Right renal cortex interstitium (tissue), 3 donors: ENCODE measurements around the gene DOK7. TPM values are rescaled to one million over a fixed set of nuclear protein-coding genes. Genes with fewer than 3 reads are reported as not detected.
"Not testable (repeated sequence)": the region's sequence is repeated elsewhere in the genome, so short reads cannot be mapped to it uniquely, and the experiment has no call there.

Experiments used
- DNase-seq, 3 donors: peaks; one replicate each; pipeline ENCODE4 v3.0.0-alpha.2; 2013; ENCODE audit warnings: low read depth in 3 of 3, low spot score in 2 of 3
- polyA plus RNA-seq, 3 donors: library from polyadenylated mRNA; unstranded; fragments of 120-200 nt; gene quantifications; one replicate each; pipeline ENCODE4 v1.2.1, GENCODE V29; 2013; ENCODE audit not compliant: insufficient read length in 3 of 3

The DOK7 gene
- polyA plus RNA-seq, 3 donors: 1.2 to 2.3 (median 1.6) TPM

DNA sequence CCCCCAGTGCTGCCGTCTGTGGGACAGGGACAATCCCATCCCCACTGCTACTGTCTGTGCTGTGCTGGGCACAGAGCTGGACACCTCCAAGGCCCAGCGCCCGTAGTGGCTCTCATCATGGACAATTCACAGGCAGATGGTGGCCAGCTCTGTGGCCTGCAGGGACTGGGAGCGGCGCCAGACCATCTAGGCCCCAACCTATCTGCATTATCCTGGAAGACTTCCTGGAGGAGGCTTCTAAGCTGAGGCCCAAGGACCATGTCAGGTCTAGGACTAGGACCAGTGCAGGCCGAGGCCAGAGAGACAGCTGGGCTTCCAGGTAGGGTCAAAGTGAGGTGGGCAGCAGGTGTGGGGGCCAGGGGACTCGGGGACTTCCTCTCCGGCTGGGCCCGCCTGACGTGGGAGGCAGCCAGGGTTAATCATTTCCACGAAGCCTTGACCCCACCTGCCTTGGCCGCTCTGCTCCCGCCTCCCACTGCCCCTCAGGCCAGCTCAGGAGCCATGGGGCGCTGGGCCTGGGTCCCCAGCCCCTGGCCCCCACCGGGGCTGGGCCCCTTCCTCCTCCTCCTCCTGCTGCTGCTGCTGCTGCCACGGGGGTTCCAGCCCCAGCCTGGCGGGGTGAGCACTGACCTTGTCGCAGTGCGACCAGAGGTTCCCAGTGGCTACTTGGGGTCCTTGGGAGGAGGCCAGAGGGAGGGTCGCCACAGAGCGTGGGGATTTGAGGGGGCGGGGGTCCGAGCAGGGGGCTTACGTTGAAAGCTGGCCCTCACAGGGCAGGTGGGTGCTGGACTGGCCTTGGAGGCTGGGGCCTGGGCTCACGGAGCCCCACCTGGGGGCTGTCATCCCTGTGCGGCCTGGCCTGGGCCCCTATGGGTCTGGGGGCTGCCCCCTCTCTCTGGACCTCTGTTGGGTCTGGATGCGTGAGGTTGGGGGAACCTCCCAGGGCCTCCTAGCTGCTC lies 21.3 kb upstream of the DOK7 start, which contains the start of gene HGFAC:
HGFAC (plus strand) TSS at position 468 of the 959 bp plus-strand sequence; CDS start at position 502, 34 bp downstream.
- DNase-seq: no peak

DNA sequence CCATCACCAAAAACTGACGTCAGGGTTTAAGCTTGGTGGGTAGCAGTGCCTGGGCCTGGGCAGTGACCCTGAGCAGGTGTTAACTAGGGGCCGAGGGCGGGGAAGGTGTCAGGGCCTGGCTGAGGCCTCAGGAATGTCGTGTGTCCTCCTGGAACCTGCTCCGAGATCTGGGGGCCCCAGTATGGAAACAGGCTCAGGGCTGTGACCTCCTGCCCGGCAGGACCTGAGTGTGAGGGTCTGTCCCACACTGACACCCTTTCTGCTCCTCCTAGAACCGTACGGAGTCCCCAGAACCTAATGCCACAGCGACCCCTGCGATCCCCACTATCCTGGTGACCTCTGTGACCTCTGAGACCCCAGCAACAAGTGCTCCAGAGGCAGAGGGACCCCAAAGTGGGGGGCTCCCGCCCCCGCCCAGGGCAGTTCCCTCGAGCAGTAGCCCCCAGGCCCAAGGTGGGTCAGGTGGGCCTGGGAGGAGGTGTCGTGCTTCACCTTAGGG lies 20.6 kb upstream of the DOK7 start:
- DNase-seq: no peak

DNA sequence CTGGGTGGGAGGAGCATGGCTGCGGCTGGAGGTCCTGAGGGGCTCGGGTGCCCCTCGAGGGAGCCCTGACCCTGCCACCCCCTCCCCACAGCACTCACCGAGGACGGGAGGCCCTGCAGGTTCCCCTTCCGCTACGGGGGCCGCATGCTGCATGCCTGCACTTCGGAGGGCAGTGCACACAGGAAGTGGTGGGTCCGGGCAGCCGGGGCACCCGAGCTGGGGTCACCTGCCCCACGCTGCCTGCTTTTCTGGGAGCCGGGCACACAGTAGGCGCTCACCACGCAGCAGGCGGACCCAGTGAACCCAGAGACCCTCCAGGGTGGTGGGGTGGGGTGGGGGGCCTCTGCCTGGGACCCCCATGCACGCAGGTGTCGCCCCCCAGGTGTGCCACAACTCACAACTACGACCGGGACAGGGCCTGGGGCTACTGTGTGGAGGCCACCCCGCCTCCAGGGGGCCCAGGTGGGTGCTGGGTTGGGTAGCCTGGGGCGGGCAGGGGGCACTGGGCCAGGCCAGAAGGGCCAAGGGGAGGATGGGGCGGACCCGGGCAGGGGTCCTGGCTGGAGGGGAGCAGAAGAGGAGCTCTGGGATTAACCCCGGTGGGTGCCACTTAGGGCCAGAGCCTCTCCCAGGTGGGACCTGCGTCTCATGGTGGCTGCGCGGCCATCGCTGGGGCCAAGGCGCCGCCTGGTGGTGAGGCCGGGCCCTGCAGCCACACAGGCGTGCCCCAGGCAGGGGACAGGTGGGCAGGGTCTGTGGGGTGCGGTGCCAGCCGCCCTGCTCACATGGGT lies 20.0 kb upstream of the DOK7 start:
- DNase-seq: no peak

DNA sequence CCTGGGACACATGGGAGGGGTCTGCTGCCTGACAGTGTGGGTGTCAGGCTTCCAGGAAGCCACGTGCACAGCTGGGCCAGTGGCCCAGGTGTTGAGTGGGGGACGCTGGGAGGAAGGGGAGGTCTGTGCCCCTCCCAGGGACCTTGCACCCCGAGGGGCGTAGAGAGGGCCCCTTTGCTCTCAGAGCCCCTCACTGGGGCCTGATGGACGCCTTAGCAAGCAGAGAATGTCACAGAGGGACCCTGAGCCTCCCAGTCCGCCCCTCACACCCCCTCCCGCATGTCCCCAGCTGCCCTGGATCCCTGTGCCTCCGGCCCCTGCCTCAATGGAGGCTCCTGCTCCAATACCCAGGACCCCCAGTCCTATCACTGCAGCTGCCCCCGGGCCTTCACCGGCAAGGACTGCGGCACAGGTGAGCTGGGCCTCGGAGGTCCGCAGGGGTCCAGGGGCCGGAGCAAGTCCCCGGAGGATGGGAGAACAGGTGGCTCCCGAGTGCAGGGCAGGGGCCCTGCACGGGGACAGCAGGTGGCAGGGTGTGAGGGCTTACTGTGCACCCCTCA lies 19.3 kb upstream of the DOK7 start:
- DNase-seq: no peak

DNA sequence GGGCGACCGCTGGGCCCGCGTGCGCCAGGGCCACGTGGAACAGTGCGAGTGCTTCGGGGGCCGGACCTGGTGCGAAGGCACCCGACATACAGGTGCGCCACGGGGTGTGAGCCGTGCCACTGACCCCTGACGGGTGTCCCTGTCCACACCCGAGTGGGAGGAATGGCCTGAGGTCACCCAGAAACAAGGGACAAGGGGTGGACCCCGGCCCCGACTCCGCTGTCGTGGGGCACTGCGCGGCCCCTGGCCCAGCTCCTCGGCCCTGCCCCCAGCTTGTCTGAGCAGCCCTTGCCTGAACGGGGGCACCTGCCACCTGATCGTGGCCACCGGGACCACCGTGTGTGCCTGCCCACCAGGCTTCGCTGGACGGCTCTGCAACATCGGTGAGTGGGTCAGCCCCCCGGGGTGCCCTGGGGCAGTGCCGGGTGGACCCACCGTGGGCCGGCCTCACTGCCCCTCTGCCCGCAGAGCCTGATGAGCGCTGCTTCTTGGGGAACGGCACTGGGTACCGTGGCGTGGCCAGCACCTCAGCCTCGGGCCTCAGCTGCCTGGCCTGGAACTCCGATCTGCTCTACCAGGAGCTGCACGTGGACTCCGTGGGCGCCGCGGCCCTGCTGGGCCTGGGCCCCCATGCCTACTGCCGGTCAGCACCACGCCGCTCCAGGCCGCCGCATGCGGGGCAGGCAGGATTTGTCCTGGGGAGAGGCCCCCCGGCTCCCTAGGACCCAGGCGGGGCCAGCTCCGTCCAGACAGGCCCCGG lies 18.6 kb upstream of the DOK7 start:
- no peak for DNase-seq

DNA sequence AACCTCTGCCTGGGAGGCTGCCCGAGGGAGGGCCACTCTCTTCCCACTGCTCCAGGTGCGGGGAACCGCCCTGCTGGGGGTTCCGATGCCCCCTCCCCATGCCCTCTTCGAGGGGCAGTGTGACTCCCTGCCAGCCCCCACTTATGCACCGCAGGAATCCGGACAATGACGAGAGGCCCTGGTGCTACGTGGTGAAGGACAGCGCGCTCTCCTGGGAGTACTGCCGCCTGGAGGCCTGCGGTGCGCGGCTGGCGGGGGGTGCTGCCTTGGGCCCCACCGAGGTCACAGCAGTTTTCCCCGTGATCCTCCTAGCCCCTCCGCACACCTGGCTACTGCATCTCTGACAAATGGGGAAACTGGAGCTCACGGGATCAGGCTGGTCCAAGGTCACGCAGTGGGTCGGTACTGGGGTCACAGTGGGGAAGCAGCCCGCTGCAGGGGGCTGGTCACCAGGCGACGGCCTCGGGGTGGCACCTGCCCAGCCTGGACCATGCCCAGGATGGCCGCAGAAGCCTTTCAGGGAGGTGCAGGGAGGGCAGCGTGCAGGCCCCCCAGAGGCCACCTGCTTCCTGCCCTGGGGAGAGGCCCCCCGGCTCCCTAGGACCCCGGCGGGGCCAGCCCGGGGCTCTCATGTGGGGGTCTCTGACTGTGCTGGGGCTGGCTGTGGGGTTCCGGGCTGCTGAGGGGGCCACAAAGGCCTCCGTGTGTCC lies 17.8 kb upstream of the DOK7 start:
- no peak for DNase-seq

DNA sequence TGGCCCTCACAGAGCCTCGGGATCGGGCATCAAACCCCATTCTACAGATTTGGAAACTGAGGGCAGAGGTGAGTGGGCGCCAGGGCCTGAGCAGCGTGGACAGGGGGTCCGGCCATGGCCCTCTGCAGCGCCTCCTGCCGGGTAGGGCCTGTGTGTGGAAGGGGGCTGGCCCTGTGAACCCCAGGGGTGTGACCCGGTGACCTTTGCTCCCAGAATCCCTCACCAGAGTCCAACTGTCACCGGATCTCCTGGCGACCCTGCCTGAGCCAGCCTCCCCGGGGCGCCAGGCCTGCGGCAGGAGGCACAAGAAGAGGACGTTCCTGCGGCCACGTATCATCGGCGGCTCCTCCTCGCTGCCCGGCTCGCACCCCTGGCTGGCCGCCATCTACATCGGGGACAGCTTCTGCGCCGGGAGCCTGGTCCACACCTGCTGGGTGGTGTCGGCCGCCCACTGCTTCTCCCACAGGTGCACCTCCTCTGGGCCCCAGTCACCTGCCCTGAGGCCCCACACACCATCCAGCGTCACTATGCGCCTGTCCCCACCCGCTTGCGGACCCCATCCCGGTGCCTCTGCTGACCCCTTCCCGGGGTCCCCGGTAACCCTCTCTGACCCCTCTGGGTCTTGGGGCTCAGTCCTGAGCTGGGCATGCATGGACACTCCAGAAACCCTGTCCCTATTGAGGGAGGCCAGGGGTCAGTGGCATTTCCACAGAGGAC lies 17.1 kb upstream of the DOK7 start:
- DNase-seq: no peak

DNA sequence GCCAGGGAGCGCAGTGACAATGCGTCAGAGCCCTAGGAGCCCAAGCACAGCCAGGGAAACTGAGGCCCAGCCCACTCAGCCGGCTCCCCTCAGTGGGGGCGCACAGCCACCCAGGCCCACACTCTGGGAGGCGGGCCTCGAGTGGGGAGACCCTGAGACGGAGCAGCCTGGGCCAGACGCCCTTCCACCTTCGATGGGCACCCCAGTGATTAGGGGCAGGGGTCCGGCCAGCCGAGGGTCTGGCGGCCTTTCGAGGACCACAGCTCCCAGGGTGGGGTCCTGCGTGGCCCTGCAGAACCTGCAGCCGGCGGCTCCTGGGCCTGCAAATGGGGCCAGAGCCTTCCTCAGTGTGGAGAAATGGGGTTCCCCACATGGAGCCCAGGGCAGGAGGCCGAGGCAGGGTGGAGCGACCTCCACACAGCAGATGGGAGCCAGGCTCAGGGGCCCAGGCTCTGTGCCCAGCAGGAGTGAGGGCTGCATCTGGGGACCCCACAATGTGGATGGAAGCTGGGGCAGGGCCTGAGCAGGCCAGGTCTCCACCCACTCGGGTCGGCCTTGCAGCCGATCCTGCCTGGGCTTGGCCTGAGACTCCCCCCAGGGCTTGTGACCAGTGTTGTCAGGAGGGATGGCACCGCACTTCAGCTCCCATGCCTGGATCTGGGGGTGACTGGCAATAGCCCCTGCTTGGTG lies 16.3 kb upstream of the DOK7 start:
- DNase-seq: no peak

DNA sequence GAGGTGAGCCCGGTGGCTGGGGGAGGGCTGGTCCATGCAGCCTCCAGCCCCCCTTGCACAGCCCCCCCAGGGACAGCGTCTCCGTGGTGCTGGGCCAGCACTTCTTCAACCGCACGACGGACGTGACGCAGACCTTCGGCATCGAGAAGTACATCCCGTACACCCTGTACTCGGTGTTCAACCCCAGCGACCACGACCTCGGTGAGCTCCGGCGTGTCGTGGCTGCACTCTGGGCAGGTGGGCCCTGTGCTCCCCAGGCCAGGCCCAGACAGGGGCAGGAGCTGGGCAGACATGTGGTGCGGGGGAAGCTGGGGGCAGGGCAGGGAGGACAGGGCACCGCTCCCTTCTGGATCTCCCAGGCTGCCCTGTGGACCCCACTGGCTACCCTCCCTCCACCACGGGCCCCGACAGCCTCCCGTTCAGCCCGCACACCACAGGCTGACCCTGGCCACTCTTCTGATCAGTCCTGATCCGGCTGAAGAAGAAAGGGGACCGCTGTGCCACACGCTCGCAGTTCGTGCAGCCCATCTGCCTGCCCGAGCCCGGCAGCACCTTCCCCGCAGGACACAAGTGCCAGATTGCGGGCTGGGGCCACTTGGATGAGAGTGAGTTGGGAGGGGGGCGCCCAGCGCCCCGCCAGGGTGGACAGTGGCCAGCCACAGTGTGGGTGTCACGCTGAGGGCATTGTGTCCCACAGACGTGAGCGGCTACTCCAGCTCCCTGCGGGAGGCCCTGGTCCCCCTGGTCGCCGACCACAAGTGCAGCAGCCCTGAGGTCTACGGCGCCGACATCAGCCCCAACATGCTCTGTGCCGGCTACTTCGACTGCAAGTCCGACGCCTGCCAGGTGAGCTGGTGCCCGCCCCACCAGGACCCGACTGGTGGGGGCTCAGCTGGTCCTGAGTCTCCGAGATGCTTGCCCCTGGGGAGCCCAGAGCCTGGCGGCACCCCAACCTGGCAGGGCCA lies 15.4 kb upstream of the DOK7 start:
- DNase-seq: no peak

DNA sequence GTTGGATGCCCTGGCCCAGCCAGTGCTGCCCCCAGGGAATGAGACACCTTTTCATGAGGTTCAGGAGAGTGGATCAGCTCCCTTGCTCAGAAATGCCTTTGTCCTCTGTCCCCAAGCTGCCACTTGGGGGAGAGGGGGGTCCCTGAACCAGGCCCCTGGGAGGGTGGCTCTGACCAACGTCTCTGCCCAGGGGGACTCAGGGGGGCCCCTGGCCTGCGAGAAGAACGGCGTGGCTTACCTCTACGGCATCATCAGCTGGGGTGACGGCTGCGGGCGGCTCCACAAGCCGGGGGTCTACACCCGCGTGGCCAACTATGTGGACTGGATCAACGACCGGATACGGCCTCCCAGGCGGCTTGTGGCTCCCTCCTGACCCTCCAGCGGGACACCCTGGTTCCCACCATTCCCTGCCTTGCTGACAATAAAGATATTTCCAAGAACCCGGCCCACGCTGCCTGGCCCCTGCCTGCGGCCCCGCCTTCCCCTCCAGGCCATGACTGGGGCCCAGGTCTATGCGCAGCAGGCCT lies 14.0 kb upstream of the DOK7 start:
- DNase-seq: no peak

DNA sequence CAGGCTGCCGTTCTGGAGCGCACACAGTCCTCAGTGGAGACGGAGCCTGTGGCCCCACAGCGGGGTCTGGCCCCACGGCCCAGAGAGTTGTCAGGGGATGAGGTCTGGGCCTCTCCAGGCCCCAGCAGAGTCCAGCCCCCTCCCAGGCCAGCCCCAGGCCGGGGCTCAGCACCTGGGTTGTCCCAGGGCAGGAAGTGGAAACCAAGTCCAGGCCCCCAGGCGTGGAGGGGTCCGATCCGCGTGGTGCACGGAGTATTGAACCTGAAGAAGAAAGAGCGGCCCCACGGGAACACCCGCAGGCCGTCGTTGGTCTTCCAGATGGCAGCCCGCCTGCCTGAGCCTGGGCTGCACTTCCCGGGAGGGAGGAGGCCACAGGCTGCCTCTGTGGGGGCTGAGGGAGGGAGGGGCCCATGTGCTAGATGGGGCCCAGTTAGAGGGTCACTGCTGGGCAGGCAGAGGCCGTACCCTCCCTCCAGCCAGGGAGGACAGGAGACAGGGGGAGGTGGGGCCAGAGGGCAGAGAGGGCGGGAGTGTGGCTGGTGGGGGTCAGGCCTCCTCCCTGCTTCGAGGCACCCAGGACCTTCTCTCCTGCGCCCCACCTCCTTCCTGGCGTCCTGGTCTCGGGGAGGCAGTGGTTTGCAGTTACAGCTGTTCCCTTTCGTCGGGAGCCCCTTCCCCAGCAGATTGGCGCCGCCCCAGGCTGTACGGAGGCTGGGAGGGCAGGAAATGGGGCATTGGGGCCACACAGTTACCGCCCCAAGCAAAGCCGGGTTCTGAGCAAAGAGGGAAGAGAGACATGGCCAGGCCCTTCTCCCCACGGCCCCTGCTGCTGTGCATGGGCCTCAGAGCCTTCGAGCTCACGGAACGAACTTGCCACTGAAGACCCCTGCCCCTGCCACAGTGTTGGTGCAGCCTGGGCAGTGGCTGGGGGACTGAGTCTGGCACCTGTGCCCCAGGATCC lies 13.3 kb upstream of the DOK7 start:
- DNase-seq: no peak

DNA sequence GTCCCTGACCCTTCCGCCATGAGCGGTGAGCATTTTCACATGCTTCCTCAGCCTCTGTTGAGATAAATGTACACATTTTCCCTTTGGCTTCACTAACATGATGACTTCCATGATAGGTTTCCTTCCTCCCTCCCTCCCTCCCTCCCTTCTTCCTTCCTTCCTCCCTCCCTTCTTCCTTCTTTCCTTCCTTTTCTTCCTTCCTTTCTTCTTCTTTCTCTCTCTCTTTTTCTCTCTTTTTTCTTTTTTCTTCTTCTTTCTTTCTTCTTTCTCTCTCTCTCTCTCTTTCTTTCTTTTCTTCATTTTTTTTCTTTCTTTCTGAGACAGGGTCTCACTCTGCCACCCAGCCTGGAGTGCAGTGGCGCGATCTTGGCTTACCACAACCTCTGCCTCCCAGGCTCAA lies 12.5 kb upstream of the DOK7 start:
- DNase-seq: no peak

DNA sequence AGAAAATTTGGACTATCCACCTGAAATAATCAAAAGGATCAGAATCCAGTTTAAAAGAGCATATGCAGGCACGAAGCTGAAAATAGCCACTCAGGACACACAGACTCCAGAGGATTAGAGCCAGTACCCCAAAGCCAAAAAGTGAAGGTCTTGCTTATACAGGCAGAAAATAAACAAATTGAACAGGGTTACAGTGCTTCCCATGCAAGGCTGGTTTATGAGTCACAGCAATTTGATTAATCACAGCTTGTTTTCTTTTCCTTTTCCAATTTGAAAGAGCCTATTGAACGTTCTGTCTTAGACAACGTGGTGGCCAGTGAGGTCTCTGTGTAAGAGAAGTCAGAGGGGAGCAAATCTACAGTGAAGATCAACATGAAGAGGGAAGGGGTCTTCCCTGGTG lies 11.2 kb upstream of the DOK7 start:
- DNase-seq: no peak

DNA sequence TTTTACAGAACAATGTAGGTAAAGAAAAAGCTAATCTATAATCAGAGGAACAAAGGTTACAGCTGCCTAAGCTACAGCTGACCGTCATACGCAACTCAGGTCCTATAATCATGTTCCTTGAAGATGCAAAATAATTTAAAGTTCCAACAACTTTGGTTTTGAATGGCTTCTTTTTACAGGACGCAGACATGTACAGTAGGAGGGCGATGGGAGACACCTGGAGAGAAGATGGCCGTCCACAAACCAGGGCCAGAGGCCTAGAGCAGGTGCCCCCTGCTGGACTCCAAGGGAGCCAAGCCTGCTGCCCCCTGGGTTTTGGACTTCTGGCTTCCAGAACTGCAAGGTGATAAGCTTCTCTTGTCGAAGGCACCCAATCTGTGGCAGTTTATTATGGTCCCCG lies 10.7 kb upstream of the DOK7 start:
- DNase-seq: no peak

DNA sequence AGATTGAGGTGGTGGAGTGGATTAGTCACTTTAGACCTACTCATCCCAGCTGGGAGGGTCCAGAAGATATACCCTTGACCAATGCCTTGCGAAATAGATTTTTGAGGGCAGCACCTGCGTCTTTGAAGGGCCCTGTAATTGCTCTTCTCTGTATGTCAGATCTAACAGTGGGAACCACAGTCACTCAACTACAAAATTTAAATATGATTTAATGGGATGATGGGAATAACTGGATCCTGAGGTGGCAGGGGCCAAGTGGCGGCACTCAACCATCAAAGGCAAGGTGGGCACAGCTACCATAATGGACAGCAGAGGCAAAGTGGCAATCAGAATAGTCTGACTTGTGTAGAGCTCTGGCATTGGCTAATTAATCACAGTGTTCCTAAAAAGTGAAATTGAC lies 7.5 kb upstream of the DOK7 start:
- not testable (repeated sequence) for DNase-seq

DNA sequence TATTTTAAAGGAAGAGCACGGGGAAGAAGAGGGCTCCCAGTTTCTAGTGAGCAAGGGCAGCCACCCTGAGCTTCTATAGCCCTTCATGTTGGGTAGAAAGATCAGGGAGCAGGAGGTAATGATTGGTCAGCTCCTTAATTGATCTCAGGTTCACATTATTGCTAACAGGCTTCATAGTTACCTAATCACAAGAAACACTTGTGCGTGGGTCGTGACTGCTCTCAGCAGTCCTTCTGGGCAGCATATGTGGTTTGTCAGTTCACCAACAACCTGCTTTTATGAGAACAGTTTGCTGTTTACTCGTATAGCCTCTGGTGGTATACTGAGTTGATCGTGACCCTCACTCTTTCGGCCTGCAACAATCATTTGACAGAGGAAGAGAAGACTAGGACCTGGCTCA lies 4.7 kb upstream of the DOK7 start:
- no peak for DNase-seq
